ENCODE data around the gene PSMA3. TPM values are rescaled to one million over a fixed set of nuclear protein-coding genes. Genes with fewer than 3 reads are reported as not detected.

The PSMA3 gene
- total RNA-seq, 1 donor, result 76.7 TPM

DNA sequence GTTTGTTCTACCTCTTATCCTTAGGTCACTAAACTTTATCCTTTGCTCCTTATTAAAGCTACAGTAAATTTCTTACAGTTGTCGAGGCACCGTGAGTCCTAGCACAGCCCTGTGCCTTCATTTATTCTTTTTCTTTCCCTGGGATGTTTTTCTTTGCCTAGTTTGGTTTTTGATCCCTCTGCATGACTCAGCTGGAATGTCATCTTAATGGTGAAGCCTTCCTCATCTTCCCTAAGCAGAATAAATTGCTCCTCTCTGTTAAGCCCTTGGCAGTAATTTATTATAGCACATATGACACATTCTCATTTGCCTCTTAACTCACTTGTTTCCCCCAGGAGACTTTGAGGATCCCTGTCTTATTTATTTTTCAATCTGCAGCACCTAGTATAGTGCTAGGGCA lies 28.1 kb upstream of the PSMA3 start:
- Histone ChIP-seq H3K27ac (ENCODE audit: low read depth, low read length) (peak overlapping the region; percentile 1), H3K9me3 (ENCODE audit: low read depth, low read length) (no peaks in the 10 kb centered on the region)

DNA sequence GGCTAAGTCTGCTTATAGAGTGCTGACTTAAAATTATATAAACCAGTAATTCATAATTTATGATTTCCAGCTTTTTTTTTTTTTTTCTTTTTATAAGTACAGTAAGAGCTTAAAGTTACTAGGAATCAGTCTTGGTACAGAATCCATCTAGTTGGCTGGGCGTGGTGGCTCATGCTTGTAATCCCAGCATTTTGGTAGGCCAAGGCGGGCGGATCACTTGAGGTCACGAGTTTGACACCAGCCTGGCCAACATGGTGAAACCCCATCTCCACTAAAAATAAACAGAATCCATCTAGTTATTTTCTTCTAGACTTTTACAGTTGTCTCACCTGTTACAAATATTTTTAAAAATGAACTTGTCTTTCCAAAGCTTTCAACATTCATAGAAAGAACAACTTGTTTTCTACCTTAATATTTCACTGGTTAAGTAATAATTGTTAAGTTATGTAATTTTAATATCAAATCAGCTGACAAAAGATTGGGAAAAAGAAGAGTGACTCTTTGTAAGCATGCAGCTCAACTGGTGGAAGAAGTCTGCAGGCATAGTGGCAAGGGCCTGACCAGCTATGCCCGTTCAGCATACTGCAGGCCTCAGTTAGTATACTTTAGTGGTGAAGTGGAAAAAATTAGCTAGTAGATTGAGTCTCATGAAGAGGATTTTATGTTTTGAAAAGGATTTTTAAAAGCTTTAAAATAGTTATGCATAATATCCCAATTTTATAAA lies 17.4 kb upstream of the PSMA3 start:
- TF ChIP-seq, protein P1, sequence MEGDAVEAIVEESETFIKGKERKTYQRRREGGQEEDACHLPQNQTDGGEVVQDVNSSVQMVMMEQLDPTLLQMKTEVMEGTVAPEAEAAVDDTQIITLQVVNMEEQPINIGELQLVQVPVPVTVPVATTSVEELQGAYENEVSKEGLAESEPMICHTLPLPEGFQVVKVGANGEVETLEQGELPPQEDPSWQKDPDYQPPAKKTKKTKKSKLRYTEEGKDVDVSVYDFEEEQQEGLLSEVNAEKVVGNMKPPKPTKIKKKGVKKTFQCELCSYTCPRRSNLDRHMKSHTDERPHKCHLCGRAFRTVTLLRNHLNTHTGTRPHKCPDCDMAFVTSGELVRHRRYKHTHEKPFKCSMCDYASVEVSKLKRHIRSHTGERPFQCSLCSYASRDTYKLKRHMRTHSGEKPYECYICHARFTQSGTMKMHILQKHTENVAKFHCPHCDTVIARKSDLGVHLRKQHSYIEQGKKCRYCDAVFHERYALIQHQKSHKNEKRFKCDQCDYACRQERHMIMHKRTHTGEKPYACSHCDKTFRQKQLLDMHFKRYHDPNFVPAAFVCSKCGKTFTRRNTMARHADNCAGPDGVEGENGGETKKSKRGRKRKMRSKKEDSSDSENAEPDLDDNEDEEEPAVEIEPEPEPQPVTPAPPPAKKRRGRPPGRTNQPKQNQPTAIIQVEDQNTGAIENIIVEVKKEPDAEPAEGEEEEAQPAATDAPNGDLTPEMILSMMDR (IDR thresholded peaks at IDR 0.05; ENCODE audit: extremely low read depth, low read depth, low read length), result no peak
- Histone ChIP-seq H3K9me3 (ENCODE audit: low read depth, low read length) (no peaks in the 10 kb centered on the region), H3K36me3 (ENCODE audit: insufficient read depth, low read length) (peaks cover 14% of the 10 kb centered on the region), H3K4me3 (ENCODE audit: insufficient read depth, low read length) (no peak overlapping the region), H3K27ac (ENCODE audit: low read depth, low read length) (no peak overlapping the region), H3K79me2 (ENCODE audit: insufficient read depth, low read length) (no peaks in the 10 kb centered on the region), H4K20me1 (ENCODE audit: insufficient read depth, low read length) (no peaks in the 10 kb centered on the region), H3K27me3 (ENCODE audit: insufficient read depth, low read length) (no peaks in the 10 kb centered on the region), H2AFZ (ENCODE audit: low read length) (no peak overlapping the region), H3K4me2 (ENCODE audit: insufficient read depth, low read length) (no peak overlapping the region), H3K4me1 (ENCODE audit: insufficient read depth, low read length) (no peaks in the 10 kb centered on the region)
- DNase-seq (ENCODE audit: insufficient read length, low spot score, missing footprints), result no peak

More for the DNA sequence above, 28.1 kb upstream of the PSMA3 start:
- Histone ChIP-seq H4K20me1 (ENCODE audit: insufficient read depth, low read length) (no peaks in the 10 kb centered on the region), H3K4me3 (ENCODE audit: insufficient read depth, low read length) (no peak overlapping the region), H3K4me2 (ENCODE audit: insufficient read depth, low read length) (no peak overlapping the region), H3K79me2 (ENCODE audit: insufficient read depth, low read length) (no peaks in the 10 kb centered on the region), H3K36me3 (ENCODE audit: insufficient read depth, low read length) (peaks cover 40% of the 10 kb centered on the region), H2AFZ (ENCODE audit: low read length) (no peak overlapping the region), H3K4me1 (ENCODE audit: insufficient read depth, low read length) (peaks cover 4% of the 10 kb centered on the region), H3K27me3 (ENCODE audit: insufficient read depth, low read length) (no peaks in the 10 kb centered on the region)
- no peak for DNase-seq (ENCODE audit: insufficient read length, low spot score, missing footprints)
- TF ChIP-seq, protein P1 (IDR thresholded peaks at IDR 0.05; ENCODE audit: extremely low read depth, low read depth, low read length), result no peak

DNA sequence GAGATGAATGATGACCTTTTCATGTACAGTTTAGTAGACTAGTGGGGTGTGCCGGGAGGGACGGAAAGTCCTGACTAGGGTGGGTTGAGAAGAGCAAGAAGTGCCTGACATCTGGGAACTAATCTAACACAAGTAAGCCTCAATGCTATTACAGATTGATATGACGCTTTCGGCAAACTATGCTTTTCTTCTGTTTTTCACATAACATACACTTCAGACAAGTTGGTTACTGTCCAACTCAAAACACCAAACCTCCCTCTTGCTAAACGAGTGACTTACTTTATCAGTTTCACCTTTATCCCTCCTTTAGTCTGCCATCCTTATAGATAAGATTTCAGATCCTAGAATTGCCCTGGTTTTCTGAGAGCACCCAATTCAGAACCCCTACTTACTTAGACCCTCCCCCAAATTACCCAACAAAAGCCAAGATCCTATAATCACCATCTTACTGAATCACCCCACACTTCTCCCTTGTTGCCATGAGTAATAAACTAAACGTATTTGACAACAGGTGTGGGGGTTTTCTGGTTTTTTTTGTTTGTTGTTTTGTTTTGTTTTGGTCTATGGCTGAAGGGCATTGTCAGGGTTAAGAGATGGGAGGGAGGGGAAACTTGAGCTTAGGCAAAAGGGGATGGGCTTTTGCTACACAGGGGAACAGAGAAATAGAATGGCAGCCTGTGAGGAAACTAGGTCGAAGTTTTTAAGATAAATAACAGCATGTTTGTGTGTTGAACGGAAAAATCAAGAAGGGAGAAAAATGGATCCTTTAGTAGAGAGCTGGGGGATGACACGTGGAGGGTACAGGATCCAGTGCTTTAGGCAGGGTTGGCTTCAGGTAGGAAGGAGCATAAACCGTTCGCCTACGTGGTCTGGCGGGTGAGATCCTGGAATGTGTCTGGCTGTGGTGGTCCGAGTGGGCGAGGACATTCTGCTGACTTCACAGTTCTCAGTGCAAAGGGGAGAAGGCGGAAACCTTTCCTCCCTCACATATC lies 6.1 kb upstream of the PSMA3 start:
- TF ChIP-seq, protein P1 (IDR thresholded peaks at IDR 0.05; ENCODE audit: extremely low read depth, low read depth, low read length), result no peak
- Histone ChIP-seq H3K27me3 (ENCODE audit: insufficient read depth, low read length) (no peaks in the 10 kb centered on the region), H3K4me1 (ENCODE audit: insufficient read depth, low read length) (peaks cover 9% of the 10 kb centered on the region), H3K4me3 (ENCODE audit: insufficient read depth, low read length) (peak overlapping the region; percentile 72), H3K4me2 (ENCODE audit: insufficient read depth, low read length) (peak overlapping the region; percentile 80), H2AFZ (ENCODE audit: low read length) (peak overlapping the region; percentile 10), H3K27ac (ENCODE audit: low read depth, low read length) (peak overlapping the region; percentile 42), H3K36me3 (ENCODE audit: insufficient read depth, low read length) (no peaks in the 10 kb centered on the region), H4K20me1 (ENCODE audit: insufficient read depth, low read length) (no peaks in the 10 kb centered on the region), H3K79me2 (ENCODE audit: insufficient read depth, low read length) (no peaks in the 10 kb centered on the region), H3K9me3 (ENCODE audit: low read depth, low read length) (no peaks in the 10 kb centered on the region)
- no peak for DNase-seq (ENCODE audit: insufficient read length, low spot score, missing footprints)

All from osteoblast (primary cell).